HCT116 (cell line): ENCODE results near the gene CDC14A.
A peak's percentile ranks its signal among the peaks of the same experiment; 100 is the strongest.

Experiments
- CEBPB ChIP-seq: IDR thresholded peaks from 2 replicates; pipeline ENCODE4 v1.6.1; 2012; ENCODE audit warnings: low read depth
- EGR1 ChIP-seq: IDR thresholded peaks from 2 replicates; pipeline ENCODE4 v1.6.1; 2012; ENCODE audit warnings: low read depth
- EZH2 ChIP-seq: fragments of 200-600 bp; sonication (generic); IDR thresholded peaks from 2 replicates; pipeline ENCODE4 v1.6.1; 2017; ENCODE audit warnings: antibody characterized with exemption, mixed run types
- FOSL1 ChIP-seq: IDR thresholded peaks from 2 replicates; pipeline ENCODE4 v1.6.1; 2012; ENCODE audit warnings: low read depth
- JUND ChIP-seq: IDR thresholded peaks from 2 replicates; pipeline ENCODE4 v1.6.1; 2012
- POLR2A ChIP-seq: IDR thresholded peaks from 2 replicates; pipeline ENCODE4 v1.7.0; 2011; ENCODE audit warnings: borderline replicate concordance; ENCODE audit not compliant: insufficient read depth, insufficient read length; ENCODE audit errors: extremely low read depth
- POLR2AphosphoS5 ChIP-seq: IDR thresholded peaks from 2 replicates; pipeline ENCODE4 v1.6.1; 2011; ENCODE audit warnings: mild to moderate bottlenecking, low read depth, low read length, moderate library complexity
- RAD21 ChIP-seq: IDR thresholded peaks from 2 replicates; pipeline ENCODE4 v1.6.1; 2012; ENCODE audit warnings: low read depth, mild to moderate bottlenecking
- SIN3A ChIP-seq: IDR thresholded peaks from 2 replicates; pipeline ENCODE4 v1.6.1; 2012; ENCODE audit warnings: low read depth
- YY1 ChIP-seq: IDR thresholded peaks from 2 replicates; pipeline ENCODE4 v1.6.1; 2011; ENCODE audit warnings: low read length, low read depth, moderate library complexity, mild to moderate bottlenecking; ENCODE audit not compliant: insufficient replicate concordance; ENCODE audit errors: extremely low read depth
- ZNF274 ChIP-seq: fragments of 200-500 bp; sonication (Bioruptor generic); IDR thresholded peaks from 2 replicates; pipeline ENCODE4 v1.6.1; 2014; ENCODE audit warnings: mild to moderate bottlenecking, low read depth, low read length, inconsistent platforms
- TF ChIP-seq, protein P1 (sequence below), 3 experiments: fragments of 200-600 bp in 1 of 3; sonication (generic) in 1 of 3; IDR thresholded peaks in 2 of 3; conservative IDR thresholded peaks in 1 of 3; 2 replicates each; pipeline ENCODE4 v1.5.1; 2012 to 2017; ENCODE audit warnings: low read depth in 2 of 3, low read length in 2 of 3, antibody characterized with exemption in 1 of 3, borderline replicate concordance in 1 of 3, control low read depth in 1 of 3, mild to moderate bottlenecking in 1 of 3, mixed read lengths in 1 of 3, mixed run types in 1 of 3, moderate library complexity in 1 of 3; ENCODE audit not compliant: insufficient read depth in 1 of 3

GRCh38 chr1:100459358-100460114 is 107.2 kb downstream of the CDC14A start:
- TF ChIP-seq EZH2 (no peak), FOSL1 (no peak), ZNF274 (no peak), RAD21 (peak; percentile 92), POLR2AphosphoS5 (no peak), JUND (no peak), POLR2A (no peak), CEBPB (no peak), EGR1 (no peak), YY1 (peak; percentile 58), SIN3A (no peak)
- TF ChIP-seq, protein P1, sequence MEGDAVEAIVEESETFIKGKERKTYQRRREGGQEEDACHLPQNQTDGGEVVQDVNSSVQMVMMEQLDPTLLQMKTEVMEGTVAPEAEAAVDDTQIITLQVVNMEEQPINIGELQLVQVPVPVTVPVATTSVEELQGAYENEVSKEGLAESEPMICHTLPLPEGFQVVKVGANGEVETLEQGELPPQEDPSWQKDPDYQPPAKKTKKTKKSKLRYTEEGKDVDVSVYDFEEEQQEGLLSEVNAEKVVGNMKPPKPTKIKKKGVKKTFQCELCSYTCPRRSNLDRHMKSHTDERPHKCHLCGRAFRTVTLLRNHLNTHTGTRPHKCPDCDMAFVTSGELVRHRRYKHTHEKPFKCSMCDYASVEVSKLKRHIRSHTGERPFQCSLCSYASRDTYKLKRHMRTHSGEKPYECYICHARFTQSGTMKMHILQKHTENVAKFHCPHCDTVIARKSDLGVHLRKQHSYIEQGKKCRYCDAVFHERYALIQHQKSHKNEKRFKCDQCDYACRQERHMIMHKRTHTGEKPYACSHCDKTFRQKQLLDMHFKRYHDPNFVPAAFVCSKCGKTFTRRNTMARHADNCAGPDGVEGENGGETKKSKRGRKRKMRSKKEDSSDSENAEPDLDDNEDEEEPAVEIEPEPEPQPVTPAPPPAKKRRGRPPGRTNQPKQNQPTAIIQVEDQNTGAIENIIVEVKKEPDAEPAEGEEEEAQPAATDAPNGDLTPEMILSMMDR (IDR thresholded peaks at IDR 0.05 in 2 of 3, conservative IDR thresholded peaks at IDR 0.05 in 1 of 3; ENCODE audit: borderline replicate concordance in 1 of 3, insufficient read depth in 1 of 3, low read depth in 2 of 3, low read length in 2 of 3), result peak; percentile 71 to 84 (median 81); a peak in 5 of 6 replicates
